ENCODE measurements around the gene UCP3.
A peak's percentile ranks its signal among the peaks of the same experiment; 100 is the strongest.

UCP3 gene

GRCh38 chr11:73983741-73984538, 24.9 kb downstream of the UCP3 start:
- DNase-seq: no peak
- in situ Hi-C loops (cut with HindIII; ENCODE audit: low pct_ligation_motif_present, low pct_unique_long_range_greater_than_20kb, low sequenced_read_pairs): no loop called here

GRCh38 chr11:73982990-73983740, 25.7 kb downstream of the UCP3 start:
- in situ Hi-C loops (cut with HindIII; ENCODE audit: low pct_ligation_motif_present, low pct_unique_long_range_greater_than_20kb, low sequenced_read_pairs): no loop called here

GRCh38 chr11:73982595-73982989, 26.3 kb downstream of the UCP3 start, which contains the start of gene UCP2:
UCP2 (minus strand) TSS chr11:73982843; CDS start chr11:73978378, 4,465 bp downstream.
- peak; percentile 68 for DNase-seq
- in situ Hi-C loops (cut with HindIII; ENCODE audit: low pct_ligation_motif_present, low pct_unique_long_range_greater_than_20kb, low sequenced_read_pairs): no loop called here

More at GRCh38 chr11:73982990-73983740, 25.7 kb downstream of the UCP3 start:
- DNase-seq: peak; percentile 87

DNA sequence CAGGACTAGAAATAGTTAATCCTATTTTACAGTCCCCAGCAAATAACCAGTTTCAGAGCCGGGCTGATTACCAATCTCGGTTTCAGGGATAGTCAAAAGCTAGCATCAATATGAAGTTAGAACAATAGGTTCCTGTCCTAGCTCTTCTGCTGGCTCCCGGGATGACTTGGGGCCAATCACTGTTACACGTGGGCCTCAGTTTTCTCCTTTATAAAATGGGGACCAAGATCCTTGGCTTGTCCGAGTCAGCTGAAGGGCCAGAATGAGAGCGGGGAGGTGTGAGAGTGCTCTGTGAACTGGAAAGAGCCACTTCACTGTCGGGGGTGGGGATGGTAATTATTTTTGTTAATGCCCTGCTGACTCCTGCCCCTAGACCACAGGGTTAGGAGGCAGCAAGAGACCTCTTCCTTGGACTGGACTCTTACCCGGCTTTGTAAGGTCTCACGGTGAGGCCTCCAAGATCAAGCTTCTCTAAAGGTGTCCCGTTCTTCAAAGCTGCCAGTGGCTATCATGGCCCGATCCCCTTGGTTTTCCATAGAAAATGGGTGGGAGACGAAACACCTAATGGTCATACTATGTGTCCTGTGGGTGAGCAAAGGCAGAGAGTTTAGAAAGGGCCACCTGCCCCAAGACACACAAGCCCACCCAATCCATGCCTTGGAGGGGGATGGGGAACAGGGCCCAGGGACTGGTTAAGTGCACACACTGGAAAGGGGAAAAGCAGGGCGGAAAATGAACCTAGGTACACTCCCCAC, 27.7 kb downstream of the UCP3 start:
- in situ Hi-C loops (cut with HindIII; ENCODE audit: low pct_ligation_motif_present, low pct_unique_long_range_greater_than_20kb, low sequenced_read_pairs): no loop called here
- no peak for DNase-seq

DNA sequence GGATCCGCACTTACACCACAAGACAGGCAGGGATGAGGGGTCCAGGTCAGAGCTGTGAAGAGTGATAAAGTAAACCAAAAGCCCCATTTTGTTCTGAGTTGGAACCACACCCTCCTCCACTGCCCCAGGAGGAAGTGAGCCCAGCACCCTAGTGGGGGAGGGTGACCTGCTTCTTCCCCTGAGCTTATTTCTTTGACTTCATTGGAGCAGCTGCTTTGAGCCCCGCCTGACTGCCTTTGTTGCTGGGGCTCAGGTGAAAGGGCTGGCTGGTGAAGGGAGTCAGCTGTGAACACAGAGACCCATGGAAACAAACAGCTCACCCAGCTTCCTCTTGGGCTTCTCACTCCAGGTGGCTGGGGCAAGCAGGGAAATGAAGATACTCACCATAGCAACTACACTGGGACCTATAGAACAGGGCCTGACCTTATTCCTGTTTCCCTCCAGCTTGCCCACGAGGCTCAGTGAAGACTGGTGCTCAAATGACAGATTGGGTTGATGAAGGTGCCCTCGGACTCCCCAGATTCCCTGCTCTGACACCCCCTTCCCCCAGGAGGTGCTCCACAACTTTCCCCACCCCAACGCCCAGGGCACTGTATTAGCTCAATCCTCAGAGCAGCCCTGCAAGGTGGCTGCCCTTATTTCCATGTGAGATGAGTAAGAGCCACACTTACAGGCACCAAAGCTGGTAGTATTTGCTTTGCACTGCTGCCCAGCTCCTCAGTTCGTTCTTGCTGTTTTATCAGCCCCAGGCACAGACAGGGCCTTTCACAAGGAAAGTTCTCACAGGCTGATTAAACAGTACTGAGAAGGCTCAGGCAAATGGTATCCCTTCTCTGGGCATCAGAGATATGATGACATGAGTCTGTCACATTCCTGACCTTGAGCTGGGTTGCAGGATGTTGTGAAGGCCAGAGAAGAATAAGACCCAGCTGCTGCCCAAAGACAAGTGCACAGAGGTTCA, 28.6 kb downstream of the UCP3 start:
- in situ Hi-C loops (cut with HindIII; ENCODE audit: low pct_ligation_motif_present, low pct_unique_long_range_greater_than_20kb, low sequenced_read_pairs): no loop called here
- DNase-seq: no peak

- in situ Hi-C loops (cut with HindIII; ENCODE audit: low pct_ligation_motif_present, low pct_unique_long_range_greater_than_20kb, low sequenced_read_pairs): no loop called here
- no peak for DNase-seq
Observed at GRCh38 chr11:73978576-73979086, 30.3 kb downstream of the UCP3 start.

DNA sequence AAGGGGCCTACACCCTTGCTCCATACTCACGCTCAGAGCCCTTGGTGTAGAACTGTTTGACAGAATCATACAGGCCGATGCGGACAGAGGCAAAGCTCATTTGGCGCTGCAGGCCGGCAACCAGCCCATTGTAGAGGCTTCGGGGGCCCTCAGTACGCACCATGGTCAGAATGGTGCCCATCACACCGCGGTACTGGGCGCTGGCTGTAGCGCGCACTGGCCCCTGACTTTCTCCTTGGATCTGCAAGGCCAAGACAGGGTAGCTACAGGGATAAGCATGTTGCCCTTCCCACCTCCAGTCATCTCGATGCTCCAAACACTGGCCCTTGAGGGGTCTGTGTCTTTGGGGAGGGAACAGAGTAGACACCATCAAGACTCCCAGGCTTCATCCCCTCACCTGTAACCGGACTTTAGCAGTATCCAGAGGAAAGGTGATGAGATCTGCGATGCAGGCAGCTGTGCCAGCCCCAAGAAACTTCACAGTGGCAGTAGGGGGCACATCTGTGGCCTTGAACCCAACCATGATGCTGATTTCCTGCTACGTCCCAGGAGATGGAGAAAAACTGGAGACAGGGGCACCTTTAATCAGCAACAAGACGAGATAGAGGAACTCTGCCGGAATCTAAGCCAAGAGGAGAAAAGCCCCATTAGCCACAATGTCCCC, 30.9 kb downstream of the UCP3 start:
- no peak for DNase-seq
- in situ Hi-C loops (cut with HindIII; ENCODE audit: low pct_ligation_motif_present, low pct_unique_long_range_greater_than_20kb, low sequenced_read_pairs): no loop called here

GRCh38 chr11:73976451-73977151, 32.3 kb downstream of the UCP3 start:
- no peak for DNase-seq
- in situ Hi-C loops (cut with HindIII; ENCODE audit: low pct_ligation_motif_present, low pct_unique_long_range_greater_than_20kb, low sequenced_read_pairs): no loop called here

DNA sequence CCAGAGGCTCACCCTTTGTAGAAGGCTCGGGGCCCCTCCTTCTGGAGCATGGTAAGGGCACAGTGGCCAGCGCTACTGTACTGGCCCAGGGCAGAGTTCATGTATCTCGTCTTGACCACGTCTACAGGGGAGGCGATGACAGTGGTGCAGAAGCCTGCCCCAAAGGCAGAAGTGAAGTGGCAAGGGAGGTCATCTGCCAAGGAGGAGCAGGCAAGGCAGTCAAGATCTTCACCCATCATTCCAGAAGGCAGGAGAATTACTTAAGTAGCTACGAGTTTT, 33.5 kb downstream of the UCP3 start:
- in situ Hi-C loops (cut with HindIII; ENCODE audit: low pct_ligation_motif_present, low pct_unique_long_range_greater_than_20kb, low sequenced_read_pairs): no loop called here
- no peak for DNase-seq

GRCh38 chr11:73974604-73975478, 34.0 kb downstream of the UCP3 start:
- in situ Hi-C loops (cut with HindIII; ENCODE audit: low pct_ligation_motif_present, low pct_unique_long_range_greater_than_20kb, low sequenced_read_pairs): no loop called here
- DNase-seq: no peak

DNA sequence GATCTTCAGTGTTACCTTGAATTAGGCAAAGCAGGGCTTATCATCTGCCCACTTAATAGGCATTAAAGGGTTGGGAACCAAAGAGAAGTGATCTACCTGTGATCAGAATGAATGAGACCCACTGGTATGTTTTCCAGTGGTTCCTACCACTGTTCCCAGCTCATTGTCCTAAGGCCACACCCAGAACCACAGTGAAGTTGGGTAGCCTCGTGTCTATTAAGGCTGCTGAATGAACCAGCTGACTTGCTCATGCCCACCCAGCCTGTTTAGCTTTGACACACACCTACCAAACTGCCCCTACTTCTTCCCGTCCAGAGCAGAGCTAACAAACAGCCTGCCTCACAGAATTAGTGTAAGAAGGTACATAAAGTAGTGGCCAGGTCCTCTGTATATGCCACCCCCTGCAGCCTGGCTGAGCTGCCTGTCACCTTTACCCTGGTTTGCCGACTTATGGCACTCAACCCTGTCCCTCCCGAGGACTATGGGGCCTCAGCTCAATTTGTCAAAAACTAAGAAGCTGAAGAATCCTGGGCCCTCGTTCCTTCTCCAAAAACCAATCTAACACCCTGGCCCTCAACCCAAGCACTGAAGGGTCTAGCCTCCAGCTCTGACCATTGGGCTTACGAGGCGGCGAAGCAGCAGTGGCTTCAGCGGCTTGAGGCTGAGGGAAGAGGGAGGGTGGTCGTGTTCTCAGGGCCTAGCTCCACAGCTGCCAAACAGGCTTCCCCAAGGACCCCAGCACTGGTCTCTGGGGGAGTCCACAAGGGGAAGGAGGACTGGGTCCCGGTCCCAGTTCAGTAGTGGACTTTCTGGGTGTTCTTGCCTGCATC, 36.0 kb downstream of the UCP3 start:
- in situ Hi-C loops (cut with HindIII; ENCODE audit: low pct_ligation_motif_present, low pct_unique_long_range_greater_than_20kb, low sequenced_read_pairs): no loop called here

DNA sequence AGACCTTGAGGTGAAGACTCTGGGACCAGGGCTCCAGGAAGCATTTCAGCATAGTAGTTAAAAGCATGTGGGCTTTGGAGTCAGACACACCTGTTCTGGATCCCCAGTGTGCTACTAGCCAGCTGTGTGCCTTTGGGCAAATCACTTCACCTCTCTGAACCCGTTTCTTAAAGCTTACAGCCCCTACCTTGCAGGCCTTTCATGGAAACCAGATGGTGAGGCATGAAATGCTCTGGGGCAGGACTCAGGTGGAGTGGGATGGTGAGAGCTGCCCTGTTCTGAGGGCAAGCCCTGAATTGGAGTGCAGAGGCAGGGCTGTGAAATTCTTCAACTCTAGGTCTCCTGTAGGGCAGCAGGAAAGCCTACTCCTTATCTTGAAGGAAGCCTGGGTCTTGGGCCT, 36.7 kb downstream of the UCP3 start:
- DNase-seq: no peak
- in situ Hi-C loops (cut with HindIII; ENCODE audit: low pct_ligation_motif_present, low pct_unique_long_range_greater_than_20kb, low sequenced_read_pairs): no loop called here

More for the DNA sequence above, 36.0 kb downstream of the UCP3 start:
- DNase-seq: no peak

DNA sequence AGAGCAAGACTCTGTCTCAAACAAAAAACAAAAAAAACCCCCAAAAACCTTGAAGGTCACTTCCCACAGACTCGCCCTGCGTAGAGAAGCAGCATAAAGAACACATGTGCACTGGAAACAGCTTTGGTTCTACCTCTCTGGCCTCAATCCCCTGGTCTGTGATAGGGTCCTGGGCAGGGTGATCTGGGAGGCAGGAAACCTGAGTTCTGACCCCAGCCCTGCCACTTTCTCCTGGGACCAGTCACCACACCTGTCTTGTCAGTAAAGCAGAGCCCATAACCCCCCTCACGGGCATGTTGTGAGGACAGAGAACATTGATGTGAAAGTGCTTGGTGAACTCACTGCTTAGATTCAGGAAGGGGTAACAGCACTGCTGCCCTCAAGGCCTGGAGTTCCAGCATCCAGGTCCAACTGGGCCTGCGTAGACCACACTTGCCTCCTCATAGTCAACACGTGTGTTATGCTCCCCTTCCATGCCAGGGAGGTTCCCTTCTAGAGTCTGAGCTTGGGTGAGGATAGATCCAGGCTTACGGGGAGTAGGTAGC, 37.6 kb downstream of the UCP3 start:
- DNase-seq: no peak
- in situ Hi-C loops (cut with HindIII; ENCODE audit: low pct_ligation_motif_present, low pct_unique_long_range_greater_than_20kb, low sequenced_read_pairs): no loop called here

DNA sequence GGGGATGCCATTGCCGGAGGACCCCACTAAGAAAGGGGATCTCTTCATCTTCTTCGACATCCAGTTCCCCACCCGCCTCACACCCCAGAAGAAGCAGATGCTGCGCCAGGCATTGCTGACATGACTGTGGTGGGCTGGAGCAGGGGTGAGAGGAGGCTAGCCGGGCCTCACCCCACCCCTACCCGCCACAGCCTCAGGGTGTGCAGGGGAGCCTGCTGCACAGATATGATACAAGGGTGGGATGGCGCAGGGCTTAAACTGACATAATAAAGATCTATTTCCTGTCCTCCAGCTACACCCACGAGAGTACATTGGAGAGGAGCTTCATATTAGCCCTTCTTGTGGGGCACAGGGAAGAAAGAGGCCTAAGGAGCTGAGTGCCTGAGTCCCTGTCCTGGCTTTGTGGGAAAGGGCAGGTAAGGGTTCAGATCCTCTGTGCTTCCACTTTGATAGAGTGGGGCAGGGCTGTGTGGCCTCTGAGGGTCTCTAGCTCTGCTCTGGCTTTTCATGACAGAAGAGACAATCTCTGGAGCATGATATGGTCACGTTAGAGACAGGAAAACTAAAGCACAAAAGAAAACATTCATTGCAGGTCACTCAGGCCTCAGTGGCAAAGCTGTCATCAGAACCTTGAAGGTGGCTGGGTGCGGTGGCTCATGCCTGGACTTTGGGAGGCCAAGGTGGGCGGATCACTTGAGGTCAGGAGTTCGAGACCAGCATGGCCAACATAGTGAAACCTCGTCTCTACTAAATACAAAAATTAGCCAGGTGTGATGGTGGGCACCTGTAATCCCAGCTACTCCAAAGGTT, 38.7 kb downstream of the UCP3 start:
- in situ Hi-C loops (cut with HindIII; ENCODE audit: low pct_ligation_motif_present, low pct_unique_long_range_greater_than_20kb, low sequenced_read_pairs): no loop called here
- no peak for DNase-seq
